Measurements from ENCODE around the gene CDC25A. TPM values are rescaled to one million over a fixed set of nuclear protein-coding genes. Genes with fewer than 3 reads are reported as not detected.

Gene CDC25A
- polyA plus RNA-seq, 2 of the 4 experiments (the other 2 are of a cell fraction): 6.4 to 9.8 TPM

DNA sequence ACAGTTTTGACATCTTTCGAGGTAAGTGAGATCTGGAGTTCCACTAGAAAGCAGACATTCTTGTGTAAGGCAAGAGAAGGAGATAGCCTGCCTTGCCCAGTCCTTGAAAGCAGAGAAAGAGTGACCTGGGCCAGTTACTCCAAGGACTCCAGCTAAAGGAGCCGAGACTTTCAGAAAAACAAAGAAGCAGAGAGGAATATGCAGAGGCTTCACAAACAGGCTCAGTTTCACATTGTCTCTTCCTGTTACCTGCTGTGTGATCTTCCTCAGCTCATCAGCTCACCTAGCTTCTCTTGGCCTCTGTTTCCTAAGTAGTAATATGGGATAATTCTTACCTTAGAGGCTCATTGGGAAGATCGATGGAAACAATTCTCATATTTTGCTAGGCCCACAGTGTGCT lies 81.0 kb downstream of the CDC25A start:
- Histone ChIP-seq H3K4me2 (no peak overlapping the region), H3K9me3 (no peaks in the 10 kb centered on the region), H3K27ac (no peak overlapping the region), H3K4me1 (no peaks in the 10 kb centered on the region), H3K4me3 (no peak overlapping the region)
- FAIRE-seq: no peak
- no peak for DNase-seq (ENCODE audit: low read depth in 1 of 2, low spot score in 1 of 2)
- WGBS (ENCODE audit: missing lambda C conversion rate): 41% methylated on average over 3 of the region's 3 CpGs
- CTCF ChIA-PET: interaction anchor here (0.6 kb wide), 1 partner anchor 17 kb away, joined by 3 read pairs; no protein-coding TSS in a partner anchor
- ATAC-seq: no peak
- POLR2A ChIA-PET: no interaction called here
- TF ChIP-seq FOSB (CRISPR knock-in tag; IDR thresholded peaks at IDR 0.05): no peak
- TF ChIP-seq TFCP2L1 (CRISPR knock-in tag; IDR thresholded peaks at IDR 0.05): no peak
- no peak for TF ChIP-seq JUN (IDR thresholded peaks at IDR 0.05)
- TF ChIP-seq HOXA7 (CRISPR knock-in tag; IDR thresholded peaks at IDR 0.05): no peak
- TF ChIP-seq, protein P1, sequence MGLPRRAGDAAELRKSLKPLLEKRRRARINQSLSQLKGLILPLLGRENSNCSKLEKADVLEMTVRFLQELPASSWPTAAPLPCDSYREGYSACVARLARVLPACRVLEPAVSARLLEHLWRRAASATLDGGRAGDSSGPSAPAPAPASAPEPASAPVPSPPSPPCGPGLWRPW (IDR thresholded peaks at IDR 0.05): no peak
- no peak for TF ChIP-seq MYC (IDR thresholded peaks at IDR 0.05; ENCODE audit: borderline replicate concordance, low read length)
- TF ChIP-seq ZNF302 (CRISPR knock-in tag; IDR thresholded peaks at IDR 0.05): no peak
- no peak for TF ChIP-seq HEYL (CRISPR knock-in tag; IDR thresholded peaks at IDR 0.05)
- no peak for TF ChIP-seq RFX5 (IDR thresholded peaks at IDR 0.05)
- no peak for TF ChIP-seq EHF (CRISPR knock-in tag; IDR thresholded peaks at IDR 0.05)
- TF ChIP-seq POLR2A (IDR thresholded peaks at IDR 0.05; ENCODE audit: low read length): no peak
- no peak for TF ChIP-seq NR3C1 (IDR thresholded peaks at IDR 0.05)
- no peak for TF ChIP-seq NPAS2 (CRISPR knock-in tag; IDR thresholded peaks at IDR 0.05; ENCODE audit: borderline replicate concordance)
- no peak for TF ChIP-seq ZC3H11A (IDR thresholded peaks at IDR 0.05)

Small RNA genes within 50 kb of the gene (small RNA-seq; reads per million reads assigned to genes)
- gene MIR4443: 0 to 2.9 (median 0.16) reads per million in 6 experiments
- gene NDUFB1P1: 0 reads per million in 6 experiments
- 0 reads per million in 6 experiments for gene RNU7-128P
- 0 reads per million in 6 experiments for gene SNRPFP4

Other genes with a start within 250 kb of the CDC25A start
- 90.1 and 98.5 TPM in 2 replicates for gene MAP4, start 172.0 kb downstream of the CDC25A start, polyA plus RNA-seq (2011; rRNA removed)
- 77.7 to 84.4 TPM (median 80.6 TPM) in 3 replicates for gene MAP4, start 172.0 kb downstream of the CDC25A start, polyA plus RNA-seq (2017; fragmentation: RNase III; extraction: RNeasy Plus Mini Kit Qiagen cat#74134 plus additional on column Dnase treatment)
- not detected in 2 replicates for gene CAMP, start 35.1 kb upstream of the CDC25A start, polyA plus RNA-seq (2011; rRNA removed)
- gene CAMP, start 35.1 kb upstream of the CDC25A start, polyA plus RNA-seq (2017; fragmentation: RNase III; extraction: RNeasy Plus Mini Kit Qiagen cat#74134 plus additional on column Dnase treatment): not detected in 3 replicates
- gene ZNF589, start 52.7 kb upstream of the CDC25A start, polyA plus RNA-seq (2011; rRNA removed): 3.6 and 5.6 TPM in 2 replicates
- gene ZNF589, start 52.7 kb upstream of the CDC25A start, polyA plus RNA-seq (2017; fragmentation: RNase III; extraction: RNeasy Plus Mini Kit Qiagen cat#74134 plus additional on column Dnase treatment): 4.9 to 5.4 TPM (median 5.0 TPM) in 3 replicates
- gene NME6, start 113.0 kb upstream of the CDC25A start, polyA plus RNA-seq (2011; rRNA removed): 20.5 and 22.7 TPM in 2 replicates
- 22.8 to 24.0 TPM (median 23.2 TPM) in 3 replicates for gene NME6, start 113.0 kb upstream of the CDC25A start, polyA plus RNA-seq (2017; fragmentation: RNase III; extraction: RNeasy Plus Mini Kit Qiagen cat#74134 plus additional on column Dnase treatment)
- not detected in 2 replicates for gene SPINK8, start 145.2 kb upstream of the CDC25A start, polyA plus RNA-seq (2011; rRNA removed)
- gene SPINK8, start 145.2 kb upstream of the CDC25A start, polyA plus RNA-seq (2017; fragmentation: RNase III; extraction: RNeasy Plus Mini Kit Qiagen cat#74134 plus additional on column Dnase treatment): not detected in 3 replicates
- gene FBXW12, start 183.8 kb upstream of the CDC25A start, polyA plus RNA-seq (2011; rRNA removed): not detected in 2 replicates
- not detected in 3 replicates for gene FBXW12, start 183.8 kb upstream of the CDC25A start, polyA plus RNA-seq (2017; fragmentation: RNase III; extraction: RNeasy Plus Mini Kit Qiagen cat#74134 plus additional on column Dnase treatment)
- 10.0 and 12.6 TPM in 2 replicates for gene PLXNB1, start 241.7 kb upstream of the CDC25A start, polyA plus RNA-seq (2011; rRNA removed)
- 16.7 to 20.9 TPM (median 20.5 TPM) in 3 replicates for gene PLXNB1, start 241.7 kb upstream of the CDC25A start, polyA plus RNA-seq (2017; fragmentation: RNase III; extraction: RNeasy Plus Mini Kit Qiagen cat#74134 plus additional on column Dnase treatment)